Effector memory CD4-positive, alpha-beta T cell (primary cell): Measurements from ENCODE around the gene NET1.

Experiments
- DNase-seq, 3 donors: peaks; one replicate each; pipeline ENCODE4 v3.0.0-alpha.2; 2020
- H3K27ac ChIP-seq: 2 replicates; pipeline ENCODE4 v1.7.0; 2013; ENCODE audit warnings: mild to moderate bottlenecking, low read length, moderate library complexity; ENCODE audit not compliant: insufficient read depth, poor library complexity, severe bottlenecking
- H3K27me3 ChIP-seq: replicated peaks from 2 replicates; pipeline ENCODE4 v1.7.0; 2013; ENCODE audit warnings: mild to moderate bottlenecking, low read length; ENCODE audit not compliant: insufficient read depth, control insufficient read depth, poor library complexity, severe bottlenecking
- H3K36me3 ChIP-seq: 2 replicates; pipeline ENCODE4 v1.7.0; 2013; ENCODE audit warnings: mild to moderate bottlenecking, low read length, moderate library complexity; ENCODE audit not compliant: control insufficient read depth, insufficient read depth
- H3K4me1 ChIP-seq: 2 replicates; pipeline ENCODE4 v1.7.0; 2013; ENCODE audit warnings: low read length, mild to moderate bottlenecking; ENCODE audit not compliant: control insufficient read depth, insufficient read depth, poor library complexity, severe bottlenecking
- H3K4me3 ChIP-seq: 2 replicates; pipeline ENCODE4 v1.7.0; 2013; ENCODE audit warnings: low read length, low read depth, mild to moderate bottlenecking; ENCODE audit not compliant: insufficient read depth, poor library complexity, severe bottlenecking
- H3K9me3 ChIP-seq: 2 replicates; pipeline ENCODE4 v1.7.0; 2013; ENCODE audit warnings: mild to moderate bottlenecking, low read length, moderate library complexity; ENCODE audit not compliant: control insufficient read depth

NET1 gene

GRCh38 chr10:5507649-5508131, 95.3 kb downstream of the NET1 start:
- no peaks in the 10 kb centered on the region for H3K36me3 ChIP-seq
- DNase-seq, result no peak
- H3K4me1 ChIP-seq, result no peaks in the 10 kb centered on the region

DNA sequence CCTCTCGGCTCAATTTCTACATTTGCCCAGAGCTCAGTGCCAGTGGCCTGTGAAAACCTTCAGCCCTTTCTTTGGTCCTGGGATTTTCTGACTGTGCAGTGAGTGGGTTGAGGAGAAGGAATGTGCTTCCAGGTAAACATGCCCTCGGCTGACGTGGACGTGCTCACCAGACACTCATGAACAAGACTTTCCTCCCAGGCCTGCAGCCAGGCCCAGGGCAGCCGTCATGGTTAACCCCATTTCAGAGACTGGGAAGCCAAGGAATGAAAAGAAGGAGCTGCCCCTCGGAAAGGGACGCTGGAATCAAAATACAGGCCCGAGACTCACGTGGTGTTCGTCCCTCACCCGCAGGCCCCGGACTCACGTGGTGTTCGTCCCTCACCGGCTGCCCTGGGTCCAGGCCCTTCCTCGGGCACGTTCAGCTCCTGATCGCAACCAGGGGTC, 95.8 kb downstream of the NET1 start:
- Histone ChIP-seq H3K27ac (no peak overlapping the region), H3K4me1 (peaks cover 1% of the 10 kb centered on the region), H3K4me3 (no peak overlapping the region), H3K36me3 (no peaks in the 10 kb centered on the region), H3K9me3 (no peaks in the 10 kb centered on the region), H3K27me3 (no peaks in the 10 kb centered on the region)
- no peak for DNase-seq

More at GRCh38 chr10:5507649-5508131, 95.3 kb downstream of the NET1 start:
- Histone ChIP-seq H3K4me3 (no peak overlapping the region), H3K9me3 (no peaks in the 10 kb centered on the region), H3K27ac (no peak overlapping the region), H3K27me3 (no peaks in the 10 kb centered on the region)
